K562 (cell line): Measurements from ENCODE around the gene IL12RB2. TPM values are rescaled to one million over a fixed set of nuclear protein-coding genes. Genes with fewer than 3 reads are reported as not detected.

Experiments
- CEBPG ChIP-seq, 3 experiments: fragments of 200-800 bp in 1 of 3; sonication (Bioruptor generic) in 1 of 3; sonication (generic) in 1 of 3; formaldehyde crosslinking in 1 of 3; IDR thresholded peaks in 2 of 3; conservative IDR thresholded peaks in 1 of 3; 2 replicates each; pipeline versions ENCODE4 v1.6.1 to v1.8.0; 2016 to 2022; ENCODE audit warnings: missing compliant biosample characterization in 2 of 3, missing genetic modification characterization in 2 of 3, mild to moderate bottlenecking in 1 of 3, missing genetic modification reagents in 1 of 3
- CHAMP1 ChIP-seq: fragments of 450-650 bp; IDR thresholded peaks from 2 replicates; pipeline ENCODE4 v1.6.1; 2016; ENCODE audit warnings: mild to moderate bottlenecking
- FOXK2 ChIP-seq, 2 experiments: fragments of 450-650 bp; IDR thresholded peaks in 1 of 2; conservative IDR thresholded peaks in 1 of 2; 2 replicates each; pipeline ENCODE4 v1.6.1; 2016; ENCODE audit warnings: low read depth in 2 of 2, mild to moderate bottlenecking in 1 of 2
- MECOM ChIP-seq: fragments of 250-450 bp; sonication (Bioruptor Pico); IDR thresholded peaks from 2 replicates; pipeline ENCODE4 v1.8.0; 2022; ENCODE audit warnings: inconsistent platforms
- PTBP1 ChIP-seq: fragments of 200-400 bp; formaldehyde crosslinking; IDR thresholded peaks from 2 replicates; pipeline ENCODE4 v1.6.1; 2017; ENCODE audit warnings: low read depth, low read length
- RREB1 ChIP-seq: fragments of 250-450 bp; sonication (Bioruptor Pico); IDR thresholded peaks from 2 replicates; pipeline ENCODE4 v1.4.0; 2020
- SIX5 ChIP-seq, 2 experiments: IDR thresholded peaks; 2 replicates each; pipeline ENCODE4 v1.6.1; 2011; ENCODE audit warnings: low read length in 2 of 2, borderline replicate concordance in 1 of 2, low read depth in 1 of 2, mild to moderate bottlenecking in 1 of 2, moderate library complexity in 1 of 2; ENCODE audit not compliant: insufficient read depth in 1 of 2
- STAT5B ChIP-seq: fragments of 250-450 bp; sonication (Bioruptor Pico); IDR thresholded peaks from 2 replicates; pipeline ENCODE4 v1.8.0; 2021; ENCODE audit warnings: mild to moderate bottlenecking, inconsistent platforms
- WHSC1 ChIP-seq: IDR thresholded peaks from one replicate; pipeline ENCODE4 v1.6.1; 2012; ENCODE audit warnings: low read length, control low read depth, inconsistent platforms
- ZBTB11 ChIP-seq, 3 experiments: fragments of 200-800 bp in 1 of 3; fragments of 250-450 bp in 1 of 3; fragments of 450-650 bp in 1 of 3; sonication (Bioruptor Pico) in 1 of 3; sonication (Bioruptor generic) in 1 of 3; formaldehyde crosslinking in 1 of 3; IDR thresholded peaks; 2 replicates each; pipeline versions ENCODE4 v1.6.1 to v1.8.0; 2016 to 2022; ENCODE audit warnings: mild to moderate bottlenecking in 2 of 3, missing genetic modification characterization in 2 of 3, missing compliant biosample characterization in 1 of 3, moderate library complexity in 1 of 3
- ZC3H4 ChIP-seq: sonication (generic); formaldehyde crosslinking; IDR thresholded peaks from 2 replicates; pipeline ENCODE4 v1.9.0; 2021; ENCODE audit warnings: missing genetic modification reagents, borderline replicate concordance
- ZNF384 ChIP-seq: IDR thresholded peaks from 2 replicates; pipeline ENCODE4 v1.6.1; 2012; ENCODE audit warnings: low read depth, low read length, improper control_type of control experiment
- polyA plus RNA-seq, 8 experiments: library from polyadenylated mRNA; depleted of rRNA in 4 of 8; stranded (reverse) in 5 of 8; unstranded in 3 of 8; fragments of >200 nt; fragmentation: Nextera tagmentation in 2 of 8; fragmentation: Illumina TruSeq in 1 of 8; extraction: Ambion mirVana in 2 of 8; extraction: Trizol in 1 of 8; gene quantifications; 2 replicates each; pipeline versions ENCODE4 v1.2.1 to v1.2.3, GENCODE V29; 2011 to 2014; ENCODE audit warnings: inconsistent platforms in 1 of 8, missing spikeins in 1 of 8
- total RNA-seq, 7 experiments: library from RNA; depleted of rRNA in 6 of 7; stranded (reverse); fragments of >200 nt in 6 of 7; fragmentation: Illumina TruSeq in 2 of 7; extraction: Trizol in 2 of 7; gene quantifications; 2 replicates each; pipeline versions ENCODE4 v1.2.1 to v1.2.3, GENCODE V29; 2011 to 2021; ENCODE audit warnings: low replicate concordance in 1 of 7

IL12RB2 gene
- total and polyA plus RNA-seq, 9 of the 15 experiments (the other 6 are each of a cell fraction or from before 2014, with no cell fraction given): 0.39 to 3.3 (median 1.9) TPM

- TF ChIP-seq ZBTB11 (CRISPR knock-in tag; IDR thresholded peaks at IDR 0.05) (no peak), STAT5B (CRISPR knock-in tag) (no peak), CEBPG (CRISPR knock-in tag; IDR thresholded peaks at IDR 0.05) (no peak), CEBPG (tag; conservative IDR thresholded peaks at IDR 0.05 in 1 of 2, IDR thresholded peaks at IDR 0.05 in 1 of 2) (no peak), CHAMP1 (peak; percentile 35; the same call in 1 of the 2 replicates), MECOM (CRISPR knock-in tag) (no peak; the same call in 1 of the 2 replicates), ZC3H4 (CRISPR knock-in tag) (no peak), FOXK2 (conservative IDR thresholded peaks at IDR 0.05 in 1 of 2, IDR thresholded peaks at IDR 0.05 in 1 of 2; ENCODE audit: low read depth in 2 of 2) (no peak), ZNF384 (no peak), PTBP1 (no peak), WHSC1 (no peak), SIX5 (IDR thresholded peaks at IDR 0.05; ENCODE audit: borderline replicate concordance in 1 of 2, insufficient read depth in 1 of 2, low read depth in 1 of 2, low read length in 2 of 2) (no peak), RREB1 (CRISPR knock-in tag) (no peak)
Observed at GRCh38 chr1:67355745-67356424, 48.2 kb downstream of the IL12RB2 start (continued).
